ENCODE results near the gene DGKA.
A peak's percentile ranks its signal among the peaks of the same experiment; 100 is the strongest.

DGKA gene

GRCh38 chr12:55966408-55967281 is 35.7 kb downstream of the DGKA start, which contains the start of gene CDK2 (continued):
- TF ChIP-seq KLF17 (tag by site-specific recombination; IDR thresholded peaks at IDR 0.05), result peak; percentile 46; the same call in 1 of the 2 replicates
- TF ChIP-seq ZNF112 (tag by site-specific recombination; IDR thresholded peaks at IDR 0.05), result no peak
- no peak for TF ChIP-seq ZNF391 (tag by site-specific recombination; IDR thresholded peaks at IDR 0.05; ENCODE audit: borderline replicate concordance, low read depth)
- TF ChIP-seq, protein P1, sequence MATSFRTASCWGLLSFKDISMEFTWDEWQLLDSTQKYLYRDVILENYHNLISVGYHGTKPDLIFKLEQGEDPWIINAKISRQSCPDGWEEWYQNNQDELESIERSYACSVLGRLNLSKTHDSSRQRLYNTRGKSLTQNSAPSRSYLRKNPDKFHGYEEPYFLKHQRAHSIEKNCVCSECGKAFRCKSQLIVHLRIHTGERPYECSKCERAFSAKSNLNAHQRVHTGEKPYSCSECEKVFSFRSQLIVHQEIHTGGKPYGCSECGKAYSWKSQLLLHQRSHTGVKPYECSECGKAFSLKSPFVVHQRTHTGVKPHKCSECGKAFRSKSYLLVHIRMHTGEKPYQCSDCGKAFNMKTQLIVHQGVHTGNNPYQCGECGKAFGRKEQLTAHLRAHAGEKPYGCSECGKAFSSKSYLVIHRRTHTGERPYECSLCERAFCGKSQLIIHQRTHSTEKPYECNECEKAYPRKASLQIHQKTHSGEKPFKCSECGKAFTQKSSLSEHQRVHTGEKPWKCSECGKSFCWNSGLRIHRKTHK (tag by site-specific recombination; IDR thresholded peaks at IDR 0.05), result no peak
- peak; percentile 97 for TF ChIP-seq PATZ1 (tag by site-specific recombination; IDR thresholded peaks at IDR 0.05)
- TF ChIP-seq ZNF416 (tag by site-specific recombination; IDR thresholded peaks at IDR 0.05), result no peak
- TF ChIP-seq ZBTB11 (tag by site-specific recombination; conservative IDR thresholded peaks at IDR 0.05; ENCODE audit: low read depth), result peak; percentile 81
- TF ChIP-seq, protein P2, sequence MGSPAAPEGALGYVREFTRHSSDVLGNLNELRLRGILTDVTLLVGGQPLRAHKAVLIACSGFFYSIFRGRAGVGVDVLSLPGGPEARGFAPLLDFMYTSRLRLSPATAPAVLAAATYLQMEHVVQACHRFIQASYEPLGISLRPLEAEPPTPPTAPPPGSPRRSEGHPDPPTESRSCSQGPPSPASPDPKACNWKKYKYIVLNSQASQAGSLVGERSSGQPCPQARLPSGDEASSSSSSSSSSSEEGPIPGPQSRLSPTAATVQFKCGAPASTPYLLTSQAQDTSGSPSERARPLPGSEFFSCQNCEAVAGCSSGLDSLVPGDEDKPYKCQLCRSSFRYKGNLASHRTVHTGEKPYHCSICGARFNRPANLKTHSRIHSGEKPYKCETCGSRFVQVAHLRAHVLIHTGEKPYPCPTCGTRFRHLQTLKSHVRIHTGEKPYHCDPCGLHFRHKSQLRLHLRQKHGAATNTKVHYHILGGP (tag by site-specific recombination; IDR thresholded peaks at IDR 0.05), result no peak
- no peak; the same call in 1 of the 2 replicates for TF ChIP-seq PRDM4 (tag by site-specific recombination; IDR thresholded peaks at IDR 0.05)

DNA sequence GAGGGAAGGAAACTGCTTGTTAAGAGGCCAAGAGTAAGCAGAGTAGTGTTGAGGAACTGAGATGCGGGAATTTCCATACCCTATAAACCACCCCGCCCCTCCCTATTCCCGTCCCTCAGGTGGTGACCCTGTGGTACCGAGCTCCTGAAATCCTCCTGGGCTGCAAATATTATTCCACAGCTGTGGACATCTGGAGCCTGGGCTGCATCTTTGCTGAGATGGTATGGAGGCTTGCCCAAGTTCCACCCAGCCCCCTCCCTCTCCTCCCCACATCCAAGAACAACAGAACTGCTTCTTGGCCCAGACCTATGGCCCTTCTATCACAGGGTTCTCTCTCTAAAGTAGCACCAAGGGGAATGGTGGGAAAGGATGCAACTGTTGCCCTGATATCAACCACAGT is 38.4 kb downstream of the DGKA start:
- Histone ChIP-seq H3K9me3 (ENCODE audit: control insufficient read depth, insufficient read depth, low read depth, low read length) (no peaks in the 10 kb centered on the region), H3K27ac (ENCODE audit: extremely low read depth, low read depth, low read length) (no peak overlapping the region), H3K36me3 (ENCODE audit: control insufficient read depth in 2 of 2, insufficient read depth in 1 of 2, low read length in 2 of 2) (peaks cover 10 to 52% of the 10 kb centered on the region in 2 experiments), H3K4me3 (ENCODE audit: low read depth, low read length) (no peak overlapping the region), H3K4me1 (ENCODE audit: control insufficient read depth, insufficient read depth, low read length) (peaks cover 9% of the 10 kb centered on the region)
- no peak for TF ChIP-seq ZBTB8A (tag by site-specific recombination; IDR thresholded peaks at IDR 0.05)
- 0 out of 2 replicates have a peak, but pooled peaks have one; percentile 19 for TF ChIP-seq ZNF366 (tag by site-specific recombination; conservative IDR thresholded peaks at IDR 0.05)
- ChIA-PET POLR2A (interaction anchor here (0.6 to 0.8 kb wide), 2 partner anchors 37 to 342 kb away, joined by 4 to 5 read pairs; no protein-coding TSS in a partner anchor), CTCF (interaction anchor here (1.3 to 2.0 kb wide), 4 partner anchors 14 to 231 kb away, joined by 5 to 12 read pairs (median 8); partner anchors contain the start of gene SUOX)
